ENCODE data around the gene MYL9.

GRCh38 chr20:36504295-36504694 is 37.0 kb upstream of the MYL9 start:
- no peak for TF ChIP-seq ZBTB7A (IDR thresholded peaks at IDR 0.05; ENCODE audit: low read depth)
- no peak for TF ChIP-seq TEAD4 (IDR thresholded peaks at IDR 0.05)
- no peak for TF ChIP-seq MAX (IDR thresholded peaks at IDR 0.05)
